Testis (tissue), 3 donors: ENCODE data around the gene ERVFRD-1. TPM values are rescaled to one million over a fixed set of nuclear protein-coding genes. Genes with fewer than 3 reads are reported as not detected.

ENCODE experiments used
- DNase-seq: peaks from one replicate; pipeline ENCODE4 v3.0.0-alpha.2; 2019
- H3K27ac ChIP-seq, 2 donors: fragments of 200-600 bp; sonication (generic); one replicate each; pipeline ENCODE4 v1.5.1; 2019
- H3K27me3 ChIP-seq: fragments of 200-600 bp; sonication (generic); one replicate; pipeline ENCODE4 v1.5.1; 2019
- H3K36me3 ChIP-seq: fragments of 200-600 bp; sonication (generic); one replicate; pipeline ENCODE4 v1.5.1; 2017; ENCODE audit warnings: low read depth; ENCODE audit errors: missing control alignments
- H3K4me1 ChIP-seq: fragments of 200-600 bp; sonication (generic); one replicate; pipeline ENCODE4 v1.5.1; 2019
- H3K4me3 ChIP-seq, 2 donors: fragments of 200-600 bp; sonication (generic); one replicate each; pipeline ENCODE4 v1.5.1; 2017 to 2019
- H3K9me3 ChIP-seq: fragments of 200-600 bp; sonication (generic); one replicate; pipeline ENCODE4 v1.5.1; 2017
- POLR2A ChIP-seq: fragments of 450-650 bp; IDR thresholded peaks from one replicate; pipeline ENCODE4 v1.6.1; 2017; ENCODE audit warnings: antibody characterized with exemption, mild to moderate bottlenecking, moderate library complexity
- WGBS, 2 donors: methylation state at CpG; one replicate each; pipeline ENCODE4 v1.1.5; 2018; 5-methylcytosine and 5-hydroxymethylcytosine counted together
- intact Hi-C: fragments of 100-400 bp; cut with DNase I; formaldehyde crosslinking; loops from one replicate; pipeline ENCODE4 v1.15.1; 2023; ENCODE audit warnings: low total_unique reads
- polyA plus RNA-seq: library from polyadenylated mRNA; stranded (reverse); fragments of 350-450 nt; fragmentation: Illumina TruSeq; extraction: RNeasy Lipid Tissue Mini Kit (QIAGEN cat#74804); gene quantifications from one replicate; pipeline ENCODE4 v1.2.3, GENCODE V29; 2014; ENCODE audit warnings: low read depth, low replicate concordance; ENCODE audit not compliant: insufficient read depth
- total RNA-seq, 2 donors: library from RNA; depleted of rRNA; stranded (reverse); fragments of >200 nt; gene quantifications; one replicate each; pipeline ENCODE4 v1.2.3, GENCODE V29; 2016
- TF ChIP-seq, protein P1 (sequence below), 3 experiments: fragments of 450-650 bp in 2 of 3; fragments of 200-600 bp in 1 of 3; sonication (generic) in 1 of 3; IDR thresholded peaks; one replicate each; pipeline ENCODE4 v1.5.1; 2016 to 2019; ENCODE audit warnings: antibody characterized with exemption in 3 of 3, mild to moderate bottlenecking in 2 of 3, moderate library complexity in 1 of 3

Gene ERVFRD-1
- total and polyA plus RNA-seq, 3 donors from 2014 or later = 0.16 TPM; not detected in 2

DNA sequence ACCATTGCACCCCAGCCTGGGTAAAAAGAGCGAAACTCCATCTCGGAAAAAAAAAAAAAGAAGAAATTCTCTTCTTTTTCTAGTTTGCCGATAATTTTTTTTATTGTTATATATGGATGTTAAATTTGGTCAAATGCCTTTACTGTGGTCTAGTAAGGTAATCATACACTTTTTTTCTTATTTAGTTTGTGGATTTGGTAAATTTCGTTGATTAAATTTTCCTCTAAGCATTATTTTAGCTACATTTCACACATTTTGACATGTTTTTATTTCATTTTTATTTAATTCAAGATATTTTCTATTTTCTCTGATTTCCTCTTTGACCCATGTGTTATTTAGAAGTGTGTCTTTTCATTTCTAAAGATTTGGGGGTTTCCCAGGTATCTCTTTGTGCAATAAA is 49.4 kb downstream of the ERVFRD-1 start:
- intact Hi-C loops = loop anchor here (10.0 kb wide), 1 partner anchor 107 kb away; no protein-coding TSS in a partner anchor
- H3K4me3 ChIP-seq = no peak overlapping the region
- H3K36me3 ChIP-seq = no peaks in the 10 kb centered on the region
- H3K9me3 ChIP-seq = no peaks in the 10 kb centered on the region
- H3K4me1 ChIP-seq = no peaks in the 10 kb centered on the region
- H3K27ac ChIP-seq = no peak overlapping the region
- DNase-seq = no peak
- TF ChIP-seq POLR2A = no peak
- TF ChIP-seq, protein P1, sequence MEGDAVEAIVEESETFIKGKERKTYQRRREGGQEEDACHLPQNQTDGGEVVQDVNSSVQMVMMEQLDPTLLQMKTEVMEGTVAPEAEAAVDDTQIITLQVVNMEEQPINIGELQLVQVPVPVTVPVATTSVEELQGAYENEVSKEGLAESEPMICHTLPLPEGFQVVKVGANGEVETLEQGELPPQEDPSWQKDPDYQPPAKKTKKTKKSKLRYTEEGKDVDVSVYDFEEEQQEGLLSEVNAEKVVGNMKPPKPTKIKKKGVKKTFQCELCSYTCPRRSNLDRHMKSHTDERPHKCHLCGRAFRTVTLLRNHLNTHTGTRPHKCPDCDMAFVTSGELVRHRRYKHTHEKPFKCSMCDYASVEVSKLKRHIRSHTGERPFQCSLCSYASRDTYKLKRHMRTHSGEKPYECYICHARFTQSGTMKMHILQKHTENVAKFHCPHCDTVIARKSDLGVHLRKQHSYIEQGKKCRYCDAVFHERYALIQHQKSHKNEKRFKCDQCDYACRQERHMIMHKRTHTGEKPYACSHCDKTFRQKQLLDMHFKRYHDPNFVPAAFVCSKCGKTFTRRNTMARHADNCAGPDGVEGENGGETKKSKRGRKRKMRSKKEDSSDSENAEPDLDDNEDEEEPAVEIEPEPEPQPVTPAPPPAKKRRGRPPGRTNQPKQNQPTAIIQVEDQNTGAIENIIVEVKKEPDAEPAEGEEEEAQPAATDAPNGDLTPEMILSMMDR (IDR thresholded peaks at IDR 0.05) = no peak
- H3K27me3 ChIP-seq = no peaks in the 10 kb centered on the region
- WGBS, 2 donors = 92% methylated on average over 4 of the region's 4 CpGs

DNA sequence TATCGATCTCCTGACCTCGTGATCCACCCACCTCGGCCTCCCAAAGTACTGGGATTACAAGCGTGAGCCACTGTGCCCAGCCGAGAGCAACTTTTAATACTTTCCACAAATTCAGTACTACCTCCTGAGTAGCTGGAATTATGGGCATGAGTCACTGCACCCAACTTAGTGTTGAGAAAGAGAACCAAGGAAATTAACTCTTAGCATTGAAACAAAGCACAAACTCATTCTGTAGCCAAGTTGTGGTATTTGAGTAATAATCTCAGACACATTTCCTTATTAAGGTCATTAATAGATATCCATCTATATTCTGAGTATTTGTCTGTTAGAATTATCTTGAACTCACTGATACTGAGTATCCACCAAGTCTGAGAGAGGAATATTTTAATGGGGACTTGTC is 53.1 kb downstream of the ERVFRD-1 start:
- no peaks in the 10 kb centered on the region for H3K9me3 ChIP-seq
- TF ChIP-seq, protein P1 (IDR thresholded peaks at IDR 0.05) = no peak
- TF ChIP-seq POLR2A = no peak
- no peaks in the 10 kb centered on the region for H3K4me1 ChIP-seq
- no peak overlapping the region for H3K27ac ChIP-seq
- intact Hi-C loops = no loop called here
- H3K27me3 ChIP-seq = no peaks in the 10 kb centered on the region
- 92 to 93% methylated on average over 5 of the region's 5 CpGs for WGBS, 2 donors
- no peak overlapping the region for H3K4me3 ChIP-seq
- DNase-seq = no peak
- no peaks in the 10 kb centered on the region for H3K36me3 ChIP-seq

DNA sequence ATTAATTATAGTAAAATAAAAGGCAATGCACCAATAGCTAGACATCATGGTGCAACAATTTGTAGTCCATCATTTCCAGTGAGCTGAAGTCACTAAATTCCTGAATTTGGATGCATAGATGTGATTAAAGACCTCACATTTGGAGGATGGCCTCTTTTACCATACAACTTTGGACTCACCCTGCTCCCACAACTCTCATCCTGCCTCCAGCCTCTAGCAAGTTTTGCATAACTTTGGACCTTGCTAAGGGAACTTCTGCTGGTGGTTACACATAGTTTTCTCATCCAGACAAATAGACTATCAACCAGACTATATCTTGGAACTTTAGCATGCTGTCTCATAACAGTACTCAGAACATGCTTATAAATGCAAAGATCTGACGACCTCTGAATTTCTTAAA is 54.7 kb downstream of the ERVFRD-1 start:
- DNase-seq = no peak
- no peaks in the 10 kb centered on the region for H3K4me1 ChIP-seq
- no peak overlapping the region for H3K27ac ChIP-seq
- H3K4me3 ChIP-seq = no peak overlapping the region
- no peaks in the 10 kb centered on the region for H3K36me3 ChIP-seq
- WGBS, 2 donors = 86 to 100% methylated on average over 1 of the region's 1 CpG
- H3K9me3 ChIP-seq = no peaks in the 10 kb centered on the region
- intact Hi-C loops = no loop called here
- no peaks in the 10 kb centered on the region for H3K27me3 ChIP-seq
- TF ChIP-seq, protein P1 (IDR thresholded peaks at IDR 0.05) = no peak
- no peak for TF ChIP-seq POLR2A

DNA sequence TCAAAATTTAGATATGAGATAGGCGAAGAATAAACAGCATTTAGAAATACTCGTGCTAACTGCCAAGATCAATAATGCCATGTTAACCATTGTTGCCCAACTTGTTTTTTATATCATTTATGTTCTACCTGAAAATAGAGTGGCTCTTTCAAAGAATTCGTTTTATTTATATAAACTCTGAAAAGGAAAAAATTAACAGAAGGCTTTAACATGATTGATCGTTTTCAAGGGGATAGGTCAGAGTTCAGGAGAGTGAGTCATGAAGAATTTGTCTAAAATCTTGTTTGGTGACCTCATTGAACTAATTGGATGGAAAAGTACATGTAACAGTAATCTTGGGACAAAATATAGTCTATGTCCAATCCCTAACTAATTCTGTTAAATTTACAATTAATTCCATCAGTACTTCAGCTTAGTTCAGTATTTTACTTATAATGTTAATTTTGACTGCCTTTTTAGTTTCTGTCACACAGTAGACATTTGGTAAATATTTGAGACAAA is 56.3 kb downstream of the ERVFRD-1 start:
- Histone ChIP-seq H3K9me3 (no peaks in the 10 kb centered on the region), H3K4me3 (no peak overlapping the region), H3K4me1 (no peaks in the 10 kb centered on the region), H3K27ac (no peak overlapping the region), H3K27me3 (no peaks in the 10 kb centered on the region), H3K36me3 (no peaks in the 10 kb centered on the region)
- intact Hi-C loops = no loop called here
- DNase-seq = no peak
- 65 to 76% methylated on average over 4 of the region's 4 CpGs for WGBS, 2 donors
- no peak for TF ChIP-seq POLR2A
- TF ChIP-seq, protein P1 (IDR thresholded peaks at IDR 0.05) = no peak

DNA sequence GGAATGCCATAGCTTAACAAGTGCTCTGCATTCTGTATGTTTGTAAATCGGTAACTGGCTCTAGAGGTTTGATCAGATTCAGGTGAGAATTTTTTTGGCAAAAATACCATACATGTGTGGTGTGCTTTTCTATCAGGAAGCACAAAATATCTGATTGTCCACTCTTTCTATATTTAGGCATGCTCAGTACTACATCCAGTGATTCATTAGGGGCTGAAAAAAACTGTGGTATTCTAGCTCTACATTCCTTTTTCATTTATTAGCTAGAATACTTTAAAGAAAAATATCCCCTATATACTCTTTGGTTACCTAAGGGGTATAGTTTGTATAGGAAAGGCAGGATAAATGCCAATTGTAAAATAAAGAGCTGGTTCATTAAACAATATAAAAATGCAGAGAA is 56.8 kb downstream of the ERVFRD-1 start:
- H3K27ac ChIP-seq = no peak overlapping the region
- no peaks in the 10 kb centered on the region for H3K27me3 ChIP-seq
- H3K36me3 ChIP-seq = no peaks in the 10 kb centered on the region
- H3K9me3 ChIP-seq = no peaks in the 10 kb centered on the region
- no peak for DNase-seq
- no peaks in the 10 kb centered on the region for H3K4me1 ChIP-seq
- no peak overlapping the region for H3K4me3 ChIP-seq
- WGBS, 2 donors = 92 to 95% methylated on average over 1 of the region's 1 CpG
- intact Hi-C loops = no loop called here
- TF ChIP-seq, protein P1 (IDR thresholded peaks at IDR 0.05) = no peak
- TF ChIP-seq POLR2A = no peak
